Activated B cell treated with CpG ODN at 0.5 μM for 24 hours (primary cell): Measurements from ENCODE around the gene PDZRN3. TPM values are rescaled to one million over a fixed set of nuclear protein-coding genes. Genes with fewer than 3 reads are reported as not detected.

Experiments used
- ATAC-seq: fragments of 200-7000 bp; cut with Tn5 transposase; one replicate; pipeline ENCODE4 v1.10.0; 2021; ENCODE audit warnings: low read depth, mild to moderate bottlenecking, moderate library complexity
- CTCF ChIA-PET: fragments of 350-600 bp; sonication (Branson Sonifier 250); formaldehyde crosslinking; loops from one replicate; lab custom pipeline; 2021; ENCODE audit warnings: antibody characterized with exemption; lab: Charles Lee
- POLR2A ChIA-PET: fragments of 350-600 bp; sonication (Branson Sonifier 250); formaldehyde crosslinking; loops from one replicate; lab custom pipeline; 2021; ENCODE audit warnings: antibody characterized with exemption; lab: Charles Lee
- DNase-seq: peaks from one replicate; pipeline ENCODE4 v3.0.0; 2022
- H3K27ac Mint-ChIP-seq: one replicate; pipeline ENCODE4 v1.8.0; 2020; ENCODE audit warnings: mixed read lengths
- H3K27me3 Mint-ChIP-seq: one replicate; pipeline ENCODE4 v1.8.0; 2021; ENCODE audit warnings: mixed read lengths
- H3K36me3 Mint-ChIP-seq: one replicate; pipeline ENCODE4 v1.8.0; 2021; ENCODE audit warnings: low read depth, mixed read lengths
- H3K4me1 Mint-ChIP-seq: one replicate; pipeline ENCODE4 v1.8.0; 2021; ENCODE audit warnings: mixed read lengths
- H3K4me3 Mint-ChIP-seq: one replicate; pipeline ENCODE4 v1.8.0; 2020; ENCODE audit warnings: mild to moderate bottlenecking, mixed read lengths
- H3K9me3 Mint-ChIP-seq: one replicate; pipeline ENCODE4 v1.8.0; 2020; ENCODE audit warnings: mixed read lengths
- intact Hi-C: fragments of 100-400 bp; cut with micrococcal nuclease; formaldehyde crosslinking; loops from one replicate; pipeline ENCODE4 v1.15.1; 2024
- total RNA-seq: library from RNA; stranded (reverse); gene quantifications from 2 replicates; pipeline ENCODE4 v1.2.3, GENCODE V29; 2022
- TF ChIP-seq, protein P1 (sequence below): fragments of 200-600 bp; IDR thresholded peaks from one replicate; pipeline ENCODE4 v1.8.0; 2022; ENCODE audit warnings: antibody characterized with exemption, mild to moderate bottlenecking

PDZRN3 gene
- total RNA-seq, 1 donor from 2014 or later, result not detected

DNA sequence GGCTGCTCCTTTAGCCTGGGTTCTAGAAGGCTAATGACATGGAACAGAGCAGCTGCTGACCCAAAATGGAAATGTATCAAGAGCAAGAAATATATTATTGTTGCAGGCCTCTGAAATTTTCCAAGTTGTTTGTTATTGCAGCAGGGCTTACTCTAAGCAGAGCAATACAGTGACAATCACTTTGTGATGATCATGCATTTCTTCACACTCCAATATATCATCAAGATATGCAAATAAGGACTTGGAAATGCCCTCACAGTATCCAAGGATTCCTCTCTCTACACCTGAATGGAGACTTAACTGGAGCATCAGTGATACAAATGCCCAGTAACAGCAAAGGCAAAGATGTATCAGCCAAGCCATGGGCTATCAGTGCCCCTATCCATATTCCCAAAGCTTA is 89.6 kb downstream of the PDZRN3 start:
- TF ChIP-seq, protein P1, sequence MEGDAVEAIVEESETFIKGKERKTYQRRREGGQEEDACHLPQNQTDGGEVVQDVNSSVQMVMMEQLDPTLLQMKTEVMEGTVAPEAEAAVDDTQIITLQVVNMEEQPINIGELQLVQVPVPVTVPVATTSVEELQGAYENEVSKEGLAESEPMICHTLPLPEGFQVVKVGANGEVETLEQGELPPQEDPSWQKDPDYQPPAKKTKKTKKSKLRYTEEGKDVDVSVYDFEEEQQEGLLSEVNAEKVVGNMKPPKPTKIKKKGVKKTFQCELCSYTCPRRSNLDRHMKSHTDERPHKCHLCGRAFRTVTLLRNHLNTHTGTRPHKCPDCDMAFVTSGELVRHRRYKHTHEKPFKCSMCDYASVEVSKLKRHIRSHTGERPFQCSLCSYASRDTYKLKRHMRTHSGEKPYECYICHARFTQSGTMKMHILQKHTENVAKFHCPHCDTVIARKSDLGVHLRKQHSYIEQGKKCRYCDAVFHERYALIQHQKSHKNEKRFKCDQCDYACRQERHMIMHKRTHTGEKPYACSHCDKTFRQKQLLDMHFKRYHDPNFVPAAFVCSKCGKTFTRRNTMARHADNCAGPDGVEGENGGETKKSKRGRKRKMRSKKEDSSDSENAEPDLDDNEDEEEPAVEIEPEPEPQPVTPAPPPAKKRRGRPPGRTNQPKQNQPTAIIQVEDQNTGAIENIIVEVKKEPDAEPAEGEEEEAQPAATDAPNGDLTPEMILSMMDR, result no peak
- Mint-ChIP-seq H3K27ac (no peak overlapping the region), H3K9me3 (no peaks in the 10 kb centered on the region), H3K4me1 (no peaks in the 10 kb centered on the region), H3K4me3 (no peak overlapping the region), H3K36me3 (no peaks in the 10 kb centered on the region), H3K27me3 (no peaks in the 10 kb centered on the region)
- ATAC-seq (no peak), DNase-seq (no peak)
- CTCF ChIA-PET, result no interaction called here
- intact Hi-C loops, result no loop called here
- POLR2A ChIA-PET, result no interaction called here

DNA sequence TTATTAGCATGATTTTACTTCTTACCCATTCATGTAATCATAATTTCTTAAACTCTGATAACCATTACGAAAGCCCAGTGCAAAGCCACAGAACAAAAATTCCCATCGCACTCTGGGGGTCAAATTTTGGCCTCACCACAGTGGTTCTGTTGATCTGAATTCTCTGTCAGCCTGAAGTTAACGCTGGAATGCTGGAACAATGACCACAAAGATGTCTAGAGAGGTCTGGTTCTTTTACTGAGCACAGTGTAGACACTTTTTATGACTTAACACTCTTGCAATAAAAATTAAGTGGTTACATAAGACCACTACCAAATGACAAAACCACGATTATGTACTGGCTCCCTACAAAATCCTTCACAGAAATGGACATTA is 94.7 kb downstream of the PDZRN3 start:
- H3K27ac Mint-ChIP-seq, result no peak overlapping the region
- CTCF ChIA-PET, result no interaction called here

DNA sequence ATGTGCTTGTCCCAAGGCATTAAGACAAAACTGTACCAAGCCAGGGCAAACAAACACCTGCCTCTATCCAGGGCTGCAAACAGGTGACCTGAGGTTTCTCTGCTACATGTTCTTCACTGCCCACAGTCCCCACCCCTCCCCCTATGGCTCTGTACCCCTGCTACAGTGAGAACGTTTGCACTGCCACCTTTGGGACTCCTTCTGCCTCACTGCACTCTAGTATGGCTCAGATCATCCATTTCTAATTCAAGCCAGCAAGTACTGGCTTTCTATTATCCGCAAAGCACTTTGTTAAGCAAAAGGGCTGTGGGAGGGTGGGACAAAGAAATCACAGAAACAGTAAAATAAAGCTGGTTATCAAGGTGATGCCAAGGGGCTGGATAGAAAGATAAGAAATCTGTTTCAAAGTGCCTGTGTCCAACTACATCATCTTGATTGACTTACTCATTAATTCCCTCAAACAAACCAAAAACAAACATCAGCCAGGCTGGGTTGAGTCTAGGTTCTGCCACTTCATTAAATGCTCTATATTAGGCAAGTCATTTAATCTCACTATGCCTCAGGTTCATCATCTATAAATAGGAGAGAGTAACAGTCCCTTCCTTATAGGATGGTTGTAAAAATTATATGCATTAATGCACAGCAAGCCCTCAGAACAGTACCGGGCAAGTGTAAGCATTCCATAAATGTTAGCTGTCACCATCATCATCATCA is 95.3 kb downstream of the PDZRN3 start:
- TF ChIP-seq, protein P1, result no peak
- intact Hi-C loops, result no loop called here
- Mint-ChIP-seq H3K4me3 (no peak overlapping the region), H3K27me3 (no peaks in the 10 kb centered on the region), H3K27ac (no peak overlapping the region), H3K9me3 (no peaks in the 10 kb centered on the region), H3K36me3 (no peaks in the 10 kb centered on the region), H3K4me1 (no peaks in the 10 kb centered on the region)
- CTCF ChIA-PET, result no interaction called here
- no peak for ATAC-seq
- POLR2A ChIA-PET, result no interaction called here
- no peak for DNase-seq

More for the DNA sequence above, 94.7 kb downstream of the PDZRN3 start:
- Mint-ChIP-seq H3K9me3 (no peaks in the 10 kb centered on the region), H3K27me3 (no peaks in the 10 kb centered on the region), H3K4me1 (no peaks in the 10 kb centered on the region), H3K36me3 (no peaks in the 10 kb centered on the region), H3K4me3 (no peak overlapping the region)
- DNase-seq (no peak), ATAC-seq (no peak)
- intact Hi-C loops, result no loop called here
- POLR2A ChIA-PET, result no interaction called here
- TF ChIP-seq, protein P1, result no peak

DNA sequence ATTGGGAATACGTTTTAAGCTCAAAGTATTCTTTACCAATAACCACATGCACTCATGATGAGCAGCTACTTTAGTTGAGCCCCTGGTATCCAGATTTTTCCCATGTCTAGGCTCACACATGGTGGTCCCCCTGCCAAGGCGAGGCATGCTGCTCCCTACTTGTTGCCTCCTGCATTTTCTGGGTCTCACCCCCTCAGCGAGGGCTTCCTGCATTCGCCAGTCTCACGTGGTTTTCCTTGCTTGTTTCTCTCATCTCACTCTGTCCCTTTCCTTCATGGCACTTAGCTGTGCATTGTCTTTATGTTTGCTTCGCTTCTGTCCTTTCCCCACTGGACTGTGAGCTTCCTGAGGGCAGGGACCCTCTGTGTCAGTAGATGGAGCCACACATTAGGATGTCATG is 99.2 kb downstream of the PDZRN3 start:
- Mint-ChIP-seq H3K27me3 (no peaks in the 10 kb centered on the region), H3K9me3 (no peaks in the 10 kb centered on the region), H3K27ac (no peak overlapping the region), H3K4me3 (no peak overlapping the region), H3K4me1 (no peaks in the 10 kb centered on the region), H3K36me3 (no peaks in the 10 kb centered on the region)
- TF ChIP-seq, protein P1, result no peak
- CTCF ChIA-PET, result no interaction called here
- DNase-seq, result no peak
- intact Hi-C loops, result no loop called here
- ATAC-seq, result no peak
- POLR2A ChIA-PET, result no interaction called here

DNA sequence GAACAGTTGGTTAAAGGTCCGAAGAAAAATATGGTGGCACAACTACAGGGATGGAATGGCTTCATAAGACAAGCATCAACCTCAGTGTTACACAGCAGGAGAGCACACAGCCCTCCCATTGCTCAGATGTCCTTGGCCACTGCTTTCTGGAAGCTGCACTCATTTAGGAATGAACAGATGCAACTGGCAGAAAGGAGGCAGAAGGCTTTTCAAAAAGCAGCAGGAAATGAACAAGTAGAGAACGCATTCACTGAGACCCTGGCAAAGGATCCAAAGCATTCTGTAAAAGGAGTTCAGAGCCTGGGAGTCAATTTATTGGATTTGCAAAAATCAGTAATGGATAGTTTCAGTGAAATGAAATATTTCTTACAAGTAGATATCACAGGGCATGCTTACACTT is 101.1 kb downstream of the PDZRN3 start:
- H3K27me3 Mint-ChIP-seq, result no peaks in the 10 kb centered on the region
- TF ChIP-seq, protein P1, result no peak
- H3K27ac Mint-ChIP-seq, result no peak overlapping the region
- intact Hi-C loops, result no loop called here
- H3K9me3 Mint-ChIP-seq, result no peaks in the 10 kb centered on the region
- CTCF ChIA-PET, result no interaction called here
- ATAC-seq (no peak), DNase-seq (no peak)
- POLR2A ChIA-PET, result no interaction called here
- no peaks in the 10 kb centered on the region for H3K4me1 Mint-ChIP-seq
- H3K4me3 Mint-ChIP-seq, result no peak overlapping the region
- no peaks in the 10 kb centered on the region for H3K36me3 Mint-ChIP-seq
